ENCODE measurements around the gene PPP1R37.

PPP1R37 gene

DNA sequence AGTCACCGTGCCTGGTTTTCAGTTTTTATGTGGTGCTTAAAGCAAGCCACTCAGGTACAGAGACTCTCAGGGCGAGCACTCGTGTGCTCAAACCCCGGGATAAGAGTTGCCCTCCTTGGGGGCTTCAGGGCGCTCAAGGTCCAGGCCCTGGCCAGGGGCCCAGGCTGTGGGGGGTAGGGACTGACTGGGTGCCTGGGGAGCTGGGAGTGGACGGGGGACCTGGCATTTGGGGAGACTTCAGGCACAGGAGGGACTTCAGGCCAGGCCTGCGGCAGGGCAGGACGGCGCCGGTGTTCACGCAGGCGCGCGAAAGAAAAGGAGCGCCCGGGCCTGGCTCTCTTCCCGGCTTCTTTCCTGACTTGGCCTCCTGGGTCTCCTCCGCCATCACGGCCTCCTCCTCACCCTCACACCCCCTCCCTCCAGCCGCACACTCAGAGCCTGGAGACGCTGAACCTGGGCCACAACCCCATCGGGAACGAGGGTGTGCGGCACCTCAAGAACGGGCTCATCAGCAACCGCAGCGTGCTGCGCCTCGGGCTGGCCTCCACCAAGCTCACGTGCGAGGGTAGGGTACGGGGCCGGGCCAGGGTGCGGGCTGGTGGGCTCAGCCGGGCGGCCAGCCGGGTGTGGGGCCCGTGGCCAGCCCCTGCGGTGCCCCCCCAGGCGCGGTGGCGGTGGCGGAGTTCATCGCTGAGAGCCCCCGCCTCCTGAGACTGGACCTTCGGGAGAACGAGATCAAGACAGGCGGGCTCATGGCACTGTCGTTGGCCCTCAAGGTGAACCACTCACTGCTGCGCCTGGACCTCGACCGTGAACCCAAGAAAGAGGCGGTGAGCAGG, 51.7 kb downstream of the PPP1R37 start:
- no peak overlapping the region for H3K4me3 Mint-ChIP-seq
- peaks cover 16% of the 10 kb centered on the region for H3K4me1 Mint-ChIP-seq
- no peak for DNase-seq
- no peaks in the 10 kb centered on the region for H3K27me3 Mint-ChIP-seq
- H3K27ac Mint-ChIP-seq = no peak overlapping the region
- H3K9me3 Mint-ChIP-seq = no peaks in the 10 kb centered on the region
- no peak for ATAC-seq

DNA sequence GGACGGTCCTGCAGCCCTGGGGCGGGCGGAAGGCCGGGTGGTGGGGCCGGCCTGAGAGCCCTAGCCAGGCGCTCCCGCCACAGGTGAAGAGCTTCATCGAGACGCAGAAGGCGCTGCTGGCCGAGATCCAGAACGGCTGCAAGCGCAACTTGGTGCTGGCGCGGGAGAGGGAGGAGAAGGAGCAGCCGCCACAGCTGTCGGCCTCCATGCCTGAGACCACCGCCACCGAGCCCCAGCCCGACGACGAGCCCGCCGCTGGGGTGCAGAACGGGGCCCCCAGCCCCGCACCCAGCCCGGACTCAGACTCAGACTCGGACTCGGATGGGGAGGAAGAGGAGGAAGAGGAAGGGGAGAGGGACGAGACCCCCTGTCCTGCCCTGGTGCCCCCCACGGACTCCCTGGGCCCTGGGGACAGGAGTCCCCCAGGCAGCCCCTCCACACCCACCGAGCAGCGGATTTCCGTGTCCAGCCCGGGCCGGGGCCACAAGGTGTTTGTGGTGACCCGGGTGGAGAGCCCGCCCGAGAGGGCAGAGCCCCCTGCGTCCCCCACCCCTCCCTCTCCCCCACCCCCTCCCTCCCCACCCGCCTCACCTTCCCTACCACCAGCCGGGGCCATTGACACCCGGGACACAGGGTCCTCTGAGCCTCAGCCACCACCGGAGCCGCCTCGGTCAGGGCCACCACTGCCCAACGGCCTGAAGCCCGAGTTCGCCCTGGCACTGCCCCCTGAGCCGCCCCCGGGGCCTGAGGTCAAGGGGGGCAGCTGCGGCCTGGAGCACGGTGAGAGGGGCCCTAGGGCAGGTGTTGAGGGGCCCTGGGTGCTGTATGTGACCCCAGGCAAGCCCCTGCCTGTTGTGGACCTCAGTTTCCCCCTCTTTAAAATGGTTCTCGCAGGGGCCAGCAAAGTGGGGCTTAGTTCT, 52.6 kb downstream of the PPP1R37 start:
- H3K4me3 Mint-ChIP-seq = no peak overlapping the region
- H3K27ac Mint-ChIP-seq = no peak overlapping the region
- DNase-seq = no peak
- H3K4me1 Mint-ChIP-seq = peaks cover 17% of the 10 kb centered on the region
- H3K27me3 Mint-ChIP-seq = no peaks in the 10 kb centered on the region
- ATAC-seq = peak; percentile 40
- no peaks in the 10 kb centered on the region for H3K9me3 Mint-ChIP-seq

DNA sequence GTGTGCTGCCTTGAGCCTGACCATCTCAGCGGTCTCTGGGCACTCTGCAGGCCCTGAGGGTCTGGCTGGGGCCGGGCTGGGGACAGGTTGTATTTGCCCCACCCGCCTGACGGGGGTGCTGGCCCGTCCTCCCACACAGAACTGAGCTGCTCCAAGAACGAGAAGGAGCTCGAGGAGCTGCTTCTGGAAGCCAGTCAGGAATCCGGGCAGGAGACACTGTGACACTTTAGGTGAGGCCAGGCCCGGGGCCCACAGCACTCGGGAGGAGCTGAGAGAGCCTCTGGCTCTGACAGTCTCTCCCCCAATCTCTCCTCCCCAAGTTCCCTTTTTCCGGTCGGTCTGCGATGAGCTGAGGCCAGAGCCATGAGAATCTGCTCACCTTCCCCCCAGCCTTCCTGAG, 53.3 kb downstream of the PPP1R37 start:
- ATAC-seq = no peak
- Mint-ChIP-seq H3K27me3 (peaks cover 3% of the 10 kb centered on the region), H3K4me3 (no peak overlapping the region), H3K4me1 (peaks cover 18% of the 10 kb centered on the region), H3K27ac (no peak overlapping the region), H3K9me3 (no peaks in the 10 kb centered on the region)
- DNase-seq = no peak

DNA sequence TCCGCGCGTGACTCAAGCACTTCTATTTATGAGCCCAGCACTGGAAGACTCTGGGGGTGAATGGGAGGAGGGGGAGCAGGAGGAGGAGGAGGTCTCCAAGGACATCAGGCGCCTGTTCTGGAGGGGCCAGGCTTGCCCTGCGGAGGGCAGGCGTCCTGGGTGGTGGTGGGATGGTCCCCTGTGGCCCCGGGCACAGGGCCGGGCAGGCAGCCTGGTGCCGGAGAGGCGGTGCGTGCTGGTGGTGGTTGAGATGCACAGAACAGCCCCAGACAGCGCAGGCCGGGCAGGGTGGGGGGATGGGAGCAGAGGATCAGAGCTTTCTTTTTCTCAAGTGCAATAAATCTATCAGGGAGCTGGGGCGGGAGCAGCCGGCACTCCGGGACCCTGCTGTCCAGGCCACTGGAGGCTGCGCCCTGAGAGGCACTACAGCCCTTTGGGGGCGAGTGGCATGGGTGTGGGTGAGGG, 53.8 kb downstream of the PPP1R37 start:
- DNase-seq (no peak), ATAC-seq (no peak)
- Mint-ChIP-seq H3K9me3 (no peaks in the 10 kb centered on the region), H3K27ac (no peak overlapping the region), H3K4me1 (peaks cover 23% of the 10 kb centered on the region), H3K4me3 (no peak overlapping the region), H3K27me3 (peaks cover 8% of the 10 kb centered on the region)

DNA sequence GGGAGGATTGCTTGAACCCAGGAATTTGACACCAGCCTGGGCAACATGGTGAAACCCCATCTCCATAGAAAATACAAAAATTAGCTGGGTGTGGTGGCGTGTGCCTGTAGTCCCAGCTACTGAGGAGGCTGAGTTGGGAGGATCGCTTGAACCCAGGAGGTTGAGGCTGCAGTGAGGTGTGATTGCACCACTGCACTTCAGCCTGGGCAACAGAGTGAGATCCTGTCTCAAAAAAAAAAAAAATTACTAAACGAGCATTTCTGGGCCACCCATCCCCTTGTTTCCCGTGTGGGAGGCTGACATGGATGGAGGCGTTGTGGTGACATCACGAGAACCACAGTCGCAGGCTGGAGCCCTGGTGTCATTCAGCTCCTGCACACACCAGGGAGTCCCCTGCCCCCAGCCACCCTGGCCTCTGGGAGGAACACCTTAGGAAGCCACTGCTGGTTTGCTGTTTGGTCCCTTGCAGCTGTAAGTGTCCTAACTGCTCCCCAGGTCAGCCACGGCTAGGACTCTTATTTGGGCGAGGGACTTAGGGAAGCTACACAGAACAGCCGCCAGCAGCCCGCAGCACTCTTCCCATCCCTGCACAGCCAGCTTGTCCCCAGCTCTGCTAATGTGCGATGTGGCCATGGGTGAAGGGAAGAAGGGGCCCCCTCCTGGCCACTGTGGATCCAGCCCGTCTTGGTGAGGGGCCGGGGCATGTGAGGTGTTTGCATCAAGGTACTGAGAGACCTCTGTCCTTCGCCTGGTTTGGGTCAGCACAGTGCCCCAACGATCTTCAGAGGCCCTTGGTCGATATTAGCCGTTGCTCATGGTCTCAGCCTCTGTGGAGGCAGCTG, 55.1 kb downstream of the PPP1R37 start:
- ATAC-seq (no peak), DNase-seq (no peak)
- H3K27ac Mint-ChIP-seq = no peak overlapping the region
- no peak overlapping the region for H3K4me3 Mint-ChIP-seq
- H3K4me1 Mint-ChIP-seq = peaks cover 30% of the 10 kb centered on the region
- H3K9me3 Mint-ChIP-seq = peaks cover 0 to 6% of the 10 kb centered on the region in 2 donors
- peaks cover 21% of the 10 kb centered on the region for H3K27me3 Mint-ChIP-seq

DNA sequence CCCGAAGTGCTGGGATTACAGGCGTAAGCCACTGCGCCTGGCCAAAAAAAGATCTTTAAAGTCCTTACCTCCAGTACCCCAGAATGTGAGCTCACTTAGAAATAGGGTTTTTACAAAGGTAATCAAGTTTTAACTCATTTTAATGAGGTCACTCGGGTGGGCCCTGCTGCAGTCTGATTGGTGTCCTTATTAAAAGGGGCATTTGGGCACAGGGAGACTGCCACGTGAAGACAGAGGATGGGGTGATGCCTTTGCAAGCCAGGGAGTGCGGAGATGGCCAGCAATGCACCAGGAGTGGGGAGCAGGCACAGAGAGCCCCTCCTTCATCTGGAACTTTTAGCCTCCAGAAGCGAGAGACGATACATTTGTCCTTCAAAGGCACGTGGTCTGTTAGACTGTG, 56.1 kb downstream of the PPP1R37 start:
- Mint-ChIP-seq H3K4me3 (no peak overlapping the region), H3K4me1 (peaks cover 39% of the 10 kb centered on the region), H3K27me3 (peaks cover 32% of the 10 kb centered on the region), H3K27ac (no peak overlapping the region), H3K9me3 (peaks cover 0 to 6% of the 10 kb centered on the region in 2 donors)
- ATAC-seq (no peak), DNase-seq (no peak)

DNA sequence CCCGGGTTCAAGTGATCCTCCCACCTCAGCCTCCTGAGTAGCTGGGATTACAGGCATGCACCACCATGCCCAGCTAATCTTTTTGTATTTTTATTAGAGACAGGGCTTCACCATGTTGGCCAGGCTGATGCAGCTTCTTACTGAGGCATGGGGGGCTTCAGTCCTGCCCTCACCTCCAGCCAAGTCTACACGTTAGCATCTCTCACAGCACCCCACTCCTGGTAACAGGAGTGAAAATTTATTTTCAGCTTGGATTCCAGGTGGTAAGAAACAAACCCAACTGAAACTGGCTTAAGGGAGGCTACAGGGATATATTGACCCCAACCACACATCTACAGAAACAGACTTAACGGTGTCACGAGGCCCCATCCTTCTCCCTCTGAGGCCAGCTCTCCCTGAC, 57.2 kb downstream of the PPP1R37 start:
- peaks cover 0 to 6% of the 10 kb centered on the region in 2 donors for H3K9me3 Mint-ChIP-seq
- DNase-seq (no peak), ATAC-seq (no peak)
- H3K27ac Mint-ChIP-seq = no peak overlapping the region
- peaks cover 41% of the 10 kb centered on the region for H3K27me3 Mint-ChIP-seq
- no peak overlapping the region for H3K4me3 Mint-ChIP-seq
- peaks cover 44% of the 10 kb centered on the region for H3K4me1 Mint-ChIP-seq

DNA sequence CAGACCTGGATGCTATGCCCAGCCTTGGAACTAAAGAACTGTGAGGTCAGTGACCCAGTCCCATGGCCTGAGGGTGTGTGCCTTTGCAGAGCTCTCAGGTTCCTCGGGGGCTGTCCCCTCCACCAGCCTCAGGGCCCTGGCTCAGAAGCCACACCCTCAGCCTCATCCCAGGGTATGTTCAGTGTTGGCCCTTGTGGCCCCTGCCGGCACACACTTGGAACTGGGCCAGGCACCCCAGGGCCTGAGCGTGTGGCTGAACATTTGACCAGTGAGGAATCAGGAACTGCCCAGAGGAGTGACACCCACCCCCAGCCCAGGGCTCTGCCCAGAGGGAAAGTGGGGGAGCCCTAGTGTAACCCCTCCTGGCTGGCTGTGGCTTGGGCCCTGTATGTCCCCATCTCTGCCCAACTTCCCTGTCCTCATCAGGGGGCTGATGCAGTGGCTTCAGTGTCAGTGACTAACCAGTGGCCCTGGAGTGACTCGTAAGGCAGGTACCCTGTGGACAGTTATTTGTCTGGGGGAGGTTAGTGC, 57.8 kb downstream of the PPP1R37 start:
- H3K27ac Mint-ChIP-seq = no peak overlapping the region

DNA sequence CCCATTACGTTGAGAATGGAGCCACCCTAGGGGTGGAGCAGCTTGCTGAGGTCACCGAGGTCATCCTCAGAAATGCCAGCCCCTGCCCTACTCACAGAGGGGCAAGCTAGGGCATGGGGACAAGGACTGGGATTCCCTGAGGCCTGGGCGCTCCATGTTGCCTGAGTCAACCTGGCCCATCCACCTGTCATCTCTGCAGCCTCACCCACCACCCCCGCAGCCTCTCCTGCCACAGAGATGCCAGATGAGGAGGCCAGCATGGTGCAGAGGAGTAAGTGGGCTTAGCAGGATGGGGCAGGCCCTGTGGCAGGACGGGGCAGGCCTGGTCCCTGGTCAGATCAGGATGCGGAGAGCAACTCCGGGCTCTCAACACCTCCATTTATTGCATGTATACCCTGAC, 58.3 kb downstream of the PPP1R37 start:
- Mint-ChIP-seq H3K4me3 (peak overlapping the region; percentile 49 to 67), H3K27me3 (peaks cover 50% of the 10 kb centered on the region), H3K27ac (no peak overlapping the region), H3K4me1 (peaks cover 44% of the 10 kb centered on the region), H3K9me3 (peaks cover 0 to 6% of the 10 kb centered on the region in 2 donors)
- DNase-seq (no peak), ATAC-seq (no peak)

More for the DNA sequence above, 57.8 kb downstream of the PPP1R37 start:
- Mint-ChIP-seq H3K4me1 (peaks cover 44% of the 10 kb centered on the region), H3K27me3 (peaks cover 47% of the 10 kb centered on the region), H3K4me3 (no peak overlapping the region), H3K9me3 (peaks cover 0 to 6% of the 10 kb centered on the region in 2 donors)
- DNase-seq (no peak), ATAC-seq (no peak)

DNA sequence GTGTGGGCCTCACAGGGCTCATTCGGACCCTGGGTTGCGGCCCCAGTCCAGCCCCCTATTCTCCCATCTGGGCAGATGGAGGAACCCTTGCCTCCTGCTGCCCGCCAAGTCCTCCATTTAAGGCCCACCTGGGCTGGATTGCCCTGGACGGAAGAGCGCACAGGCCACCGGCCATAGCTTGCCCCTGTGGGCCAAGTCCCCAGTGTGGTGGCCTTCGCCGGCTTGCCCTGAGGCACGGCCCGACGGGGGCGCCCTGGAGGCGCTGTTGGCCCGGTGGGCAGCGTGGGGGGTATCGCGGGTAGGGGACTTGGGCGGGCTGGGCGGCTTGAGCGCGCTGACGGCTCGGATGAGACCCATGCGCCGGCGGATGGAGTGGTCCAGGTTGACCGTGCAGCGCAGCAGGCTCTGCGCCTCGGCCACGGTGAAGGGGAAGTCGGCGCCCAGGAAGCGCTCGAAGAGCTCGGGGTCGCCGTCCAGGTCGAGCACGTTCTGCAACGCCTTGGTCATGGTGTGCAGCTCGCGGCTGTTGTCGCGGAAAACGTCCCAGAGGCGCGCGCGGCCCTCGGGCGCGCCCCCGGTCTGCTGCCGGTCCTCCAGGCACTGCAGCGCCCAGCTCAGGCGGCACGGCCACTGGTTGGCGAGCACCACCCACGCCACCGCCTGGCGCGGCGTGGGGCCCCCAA, 59.0 kb downstream of the PPP1R37 start:
- Mint-ChIP-seq H3K4me1 (peaks cover 44% of the 10 kb centered on the region), H3K27ac (peak overlapping the region in 1 of 2 donors; percentile 59), H3K4me3 (peak overlapping the region; percentile 49 to 87), H3K9me3 (peaks cover 0 to 6% of the 10 kb centered on the region in 2 donors), H3K27me3 (peaks cover 57% of the 10 kb centered on the region)
- DNase-seq = no peak
- ATAC-seq = no peak

DNA sequence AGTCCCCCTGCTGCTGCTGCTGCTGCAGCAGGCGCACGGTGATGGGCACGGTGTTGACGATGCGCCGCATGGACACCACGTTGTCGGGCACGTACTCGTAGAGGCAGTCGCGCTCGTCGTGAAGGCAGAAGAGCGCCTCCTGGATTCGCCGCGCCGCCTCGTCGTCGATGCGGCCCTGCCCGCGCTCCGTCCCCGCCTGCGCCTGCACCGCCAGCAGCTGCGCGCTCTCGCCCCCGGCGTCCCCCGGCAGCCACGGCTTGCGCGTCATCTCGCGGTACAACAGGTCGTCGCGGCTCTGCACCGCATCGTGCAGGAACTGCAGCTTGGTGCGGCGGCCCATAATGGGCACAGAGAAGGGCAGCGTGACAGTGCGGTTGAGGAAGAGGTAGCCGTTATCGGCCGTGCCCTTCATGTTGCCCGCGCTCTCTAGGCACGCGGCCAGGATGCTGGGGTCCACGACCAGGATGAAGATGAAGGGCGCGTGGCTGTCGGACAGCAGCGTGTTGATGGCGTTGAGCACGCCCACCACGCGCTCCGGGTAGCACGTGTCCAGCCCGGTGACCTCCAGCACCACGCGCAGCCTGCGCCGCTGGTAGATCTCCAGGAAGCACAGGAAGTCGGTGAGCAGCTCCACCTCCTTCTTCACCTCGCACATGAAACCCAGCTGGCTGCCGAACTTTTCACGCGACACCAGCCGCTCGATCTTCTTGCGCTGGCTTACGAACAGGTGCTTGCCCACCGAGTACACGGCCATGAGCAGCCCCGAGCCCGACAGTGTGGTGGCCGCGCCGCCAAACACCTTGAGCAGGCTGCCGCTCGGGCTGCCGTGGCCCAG, 59.7 kb downstream of the PPP1R37 start:
- Mint-ChIP-seq H3K4me3 (peak overlapping the region; percentile 80 to 87), H3K4me1 (peaks cover 44% of the 10 kb centered on the region), H3K27me3 (peaks cover 62% of the 10 kb centered on the region), H3K9me3 (peaks cover 0 to 6% of the 10 kb centered on the region in 2 donors), H3K27ac (no peak overlapping the region)
- peak; percentile 71 for ATAC-seq
- DNase-seq = peak; percentile 41 to 54

DNA sequence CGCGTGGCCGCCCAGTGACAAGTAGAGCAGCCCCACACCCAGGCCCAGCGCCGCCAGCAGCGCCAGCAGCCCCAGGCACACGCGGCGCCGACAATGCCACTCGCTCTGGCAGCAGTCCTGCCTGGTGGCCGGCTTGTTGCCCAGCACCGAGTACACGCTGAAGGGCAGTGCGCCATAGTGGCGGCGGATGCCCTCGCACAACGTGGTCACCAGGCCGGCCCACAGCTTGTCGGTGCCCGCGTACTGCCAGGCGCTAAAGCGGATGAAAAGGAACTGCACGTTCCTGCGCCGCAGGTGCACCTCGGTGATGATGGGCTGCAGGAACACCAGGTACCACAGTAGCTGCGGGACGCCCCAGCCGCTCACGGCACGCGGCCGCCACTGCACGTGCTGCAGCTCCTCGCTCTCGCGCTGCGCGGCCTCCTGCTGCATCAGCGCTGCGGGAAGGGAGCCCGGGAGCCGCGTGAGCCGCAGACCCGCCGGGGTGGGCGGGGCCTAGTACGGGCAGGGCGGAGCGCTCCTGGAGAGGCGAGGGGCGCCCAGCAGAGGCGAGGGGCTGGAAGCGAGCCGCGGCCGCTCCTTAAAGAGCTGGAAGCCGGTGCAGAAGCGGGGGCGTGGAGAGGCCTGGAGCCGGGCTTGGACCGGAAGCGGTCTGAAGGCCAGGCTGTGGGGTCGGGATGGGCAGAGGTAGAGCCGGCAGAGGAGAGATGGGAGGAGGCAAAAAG, 60.5 kb downstream of the PPP1R37 start:
- Mint-ChIP-seq H3K27me3 (peaks cover 70% of the 10 kb centered on the region), H3K9me3 (peaks cover 0 to 6% of the 10 kb centered on the region in 2 donors)

More for the DNA sequence above, 60.5 kb downstream of the PPP1R37 start:
- H3K27ac Mint-ChIP-seq = no peak overlapping the region
- peak; percentile 41 for ATAC-seq
- peak in 1 of 2 donors; percentile 30 for DNase-seq
- H3K4me3 Mint-ChIP-seq = peak overlapping the region; percentile 80 to 87
- peaks cover 51% of the 10 kb centered on the region for H3K4me1 Mint-ChIP-seq

Data from stimulated activated naive CD8-positive, alpha-beta T cell treated with anti-CD3 and anti-CD28 coated beads, Interleukin-15, amount 100 ng/mL, for 72 hours (primary cell).